SH-SY5Y (cell line): ENCODE data around the gene MRPL34.

Experiments
- GATA2 ChIP-seq: IDR thresholded peaks from 2 replicates; pipeline ENCODE4 v1.6.1; 2011; ENCODE audit warnings: mild to moderate bottlenecking, low read depth, low read length
- GATA3 ChIP-seq: IDR thresholded peaks from 2 replicates; pipeline ENCODE4 v1.6.1; 2011; ENCODE audit warnings: low read depth, mild to moderate bottlenecking, low read length, moderate library complexity

DNA sequence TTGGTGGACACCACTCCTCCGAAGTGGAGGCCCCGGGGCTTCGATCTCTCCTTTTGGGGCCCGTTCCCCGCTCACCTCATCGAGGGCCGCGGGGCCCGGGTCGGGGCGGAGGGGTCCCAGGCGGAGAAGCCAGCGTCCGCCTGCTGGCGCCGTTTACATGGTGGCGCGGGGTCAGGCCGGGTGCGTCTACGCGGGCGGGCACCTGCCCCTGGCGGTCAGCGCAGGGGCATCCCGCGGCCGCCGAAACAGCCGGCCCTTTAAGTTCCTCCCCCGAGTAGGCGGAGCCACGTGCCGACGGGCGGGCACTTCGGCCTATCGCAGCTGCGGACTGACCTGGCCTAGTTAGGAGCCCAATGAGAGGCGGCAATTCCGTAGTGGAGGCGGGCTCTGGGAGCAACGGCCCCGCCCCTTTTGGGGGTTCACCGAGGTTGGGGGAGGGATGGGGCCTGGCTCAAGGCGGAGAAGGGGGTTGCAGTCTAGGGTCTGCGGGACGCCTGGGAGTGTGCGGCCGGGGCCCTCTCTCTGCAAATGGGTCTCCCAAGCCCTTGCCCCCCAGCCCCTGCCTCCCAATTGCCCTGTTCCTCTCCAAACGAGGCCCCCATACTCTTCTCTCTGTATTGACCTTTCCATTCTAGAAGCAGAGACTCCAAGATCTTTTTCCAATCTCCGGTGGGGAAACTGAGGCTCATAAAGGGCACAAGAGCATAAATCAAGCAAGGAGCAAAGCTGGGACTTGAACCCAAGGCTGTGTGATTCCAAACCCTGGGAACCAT lies 2.3 kb upstream of the MRPL34 start, which contains the start of gene ABHD8:
- TF ChIP-seq GATA3 (no peak), GATA2 (no peak)
